ENCODE results near the gene MPPED1.

The MPPED1 gene

GRCh38 chr22:43482318-43482625 lies 70.5 kb downstream of the MPPED1 start:
- no peak overlapping the region for H3K9ac ChIP-seq (ENCODE audit: low read length)
- H3K27me3 ChIP-seq (ENCODE audit: control insufficient read depth, insufficient read depth, low read length) = no peaks in the 10 kb centered on the region
- no peaks in the 10 kb centered on the region for H3K4me1 ChIP-seq (ENCODE audit: control insufficient read depth, insufficient read depth, low read length)
- H3K27ac ChIP-seq (ENCODE audit: low read depth, low read length) = no peak overlapping the region
- no peaks in the 10 kb centered on the region for H3K36me3 ChIP-seq (ENCODE audit: control insufficient read depth, insufficient read depth, low read length)
- H3K4me3 ChIP-seq (ENCODE audit: low read length) = no peak overlapping the region

GRCh38 chr22:43483266-43483665 lies 71.5 kb downstream of the MPPED1 start:
- H3K9ac ChIP-seq (ENCODE audit: low read length) = no peak overlapping the region
- H3K36me3 ChIP-seq (ENCODE audit: control insufficient read depth, insufficient read depth, low read length) = no peaks in the 10 kb centered on the region
- H3K27ac ChIP-seq (ENCODE audit: low read depth, low read length) = no peak overlapping the region
- no peaks in the 10 kb centered on the region for H3K27me3 ChIP-seq (ENCODE audit: control insufficient read depth, insufficient read depth, low read length)
- H3K4me1 ChIP-seq (ENCODE audit: control insufficient read depth, insufficient read depth, low read length) = no peaks in the 10 kb centered on the region
- H3K4me3 ChIP-seq (ENCODE audit: low read length) = no peak overlapping the region

GRCh38 chr22:43483669-43484068 lies 71.9 kb downstream of the MPPED1 start:
- Histone ChIP-seq H3K36me3 (ENCODE audit: control insufficient read depth, insufficient read depth, low read length) (no peaks in the 10 kb centered on the region), H3K4me3 (ENCODE audit: low read length) (no peak overlapping the region), H3K9ac (ENCODE audit: low read length) (no peak overlapping the region), H3K27me3 (ENCODE audit: control insufficient read depth, insufficient read depth, low read length) (no peaks in the 10 kb centered on the region), H3K27ac (ENCODE audit: low read depth, low read length) (no peak overlapping the region), H3K4me1 (ENCODE audit: control insufficient read depth, insufficient read depth, low read length) (no peaks in the 10 kb centered on the region)

GRCh38 chr22:43484227-43484626 lies 72.4 kb downstream of the MPPED1 start:
- no peaks in the 10 kb centered on the region for H3K4me1 ChIP-seq (ENCODE audit: control insufficient read depth, insufficient read depth, low read length)
- no peak overlapping the region for H3K4me3 ChIP-seq (ENCODE audit: low read length)
- H3K27ac ChIP-seq (ENCODE audit: low read depth, low read length) = no peak overlapping the region
- no peaks in the 10 kb centered on the region for H3K36me3 ChIP-seq (ENCODE audit: control insufficient read depth, insufficient read depth, low read length)
- H3K9ac ChIP-seq (ENCODE audit: low read length) = no peak overlapping the region
- H3K27me3 ChIP-seq (ENCODE audit: control insufficient read depth, insufficient read depth, low read length) = no peaks in the 10 kb centered on the region

- Histone ChIP-seq H3K4me1 (ENCODE audit: control insufficient read depth, insufficient read depth, low read length) (no peaks in the 10 kb centered on the region), H3K36me3 (ENCODE audit: control insufficient read depth, insufficient read depth, low read length) (no peaks in the 10 kb centered on the region), H3K4me3 (ENCODE audit: low read length) (no peak overlapping the region), H3K27me3 (ENCODE audit: control insufficient read depth, insufficient read depth, low read length) (no peaks in the 10 kb centered on the region), H3K9ac (ENCODE audit: low read length) (no peak overlapping the region), H3K27ac (ENCODE audit: low read depth, low read length) (no peak overlapping the region)
Measured at GRCh38 chr22:43485502-43486089, 73.8 kb downstream of the MPPED1 start.

- no peaks in the 10 kb centered on the region for H3K36me3 ChIP-seq (ENCODE audit: control insufficient read depth, insufficient read depth, low read length)
- no peaks in the 10 kb centered on the region for H3K27me3 ChIP-seq (ENCODE audit: control insufficient read depth, insufficient read depth, low read length)
- H3K4me3 ChIP-seq (ENCODE audit: low read length) = no peak overlapping the region
- H3K9ac ChIP-seq (ENCODE audit: low read length) = no peak overlapping the region
- H3K4me1 ChIP-seq (ENCODE audit: control insufficient read depth, insufficient read depth, low read length) = no peaks in the 10 kb centered on the region
- H3K27ac ChIP-seq (ENCODE audit: low read depth, low read length) = no peak overlapping the region
Measured at GRCh38 chr22:43487311-43488030, 75.7 kb downstream of the MPPED1 start.

- Histone ChIP-seq H3K27ac (ENCODE audit: low read depth, low read length) (no peak overlapping the region), H3K27me3 (ENCODE audit: control insufficient read depth, insufficient read depth, low read length) (no peaks in the 10 kb centered on the region), H3K4me1 (ENCODE audit: control insufficient read depth, insufficient read depth, low read length) (no peaks in the 10 kb centered on the region), H3K36me3 (ENCODE audit: control insufficient read depth, insufficient read depth, low read length) (no peaks in the 10 kb centered on the region), H3K4me3 (ENCODE audit: low read length) (no peak overlapping the region), H3K9ac (ENCODE audit: low read length) (no peak overlapping the region)
Measured at GRCh38 chr22:43488031-43488866, 76.4 kb downstream of the MPPED1 start.

GRCh38 chr22:43488937-43489336 lies 77.1 kb downstream of the MPPED1 start:
- no peaks in the 10 kb centered on the region for H3K27me3 ChIP-seq (ENCODE audit: control insufficient read depth, insufficient read depth, low read length)
- no peak overlapping the region for H3K27ac ChIP-seq (ENCODE audit: low read depth, low read length)
- H3K36me3 ChIP-seq (ENCODE audit: control insufficient read depth, insufficient read depth, low read length) = no peaks in the 10 kb centered on the region
- no peak overlapping the region for H3K9ac ChIP-seq (ENCODE audit: low read length)
- H3K4me1 ChIP-seq (ENCODE audit: control insufficient read depth, insufficient read depth, low read length) = no peaks in the 10 kb centered on the region
- H3K4me3 ChIP-seq (ENCODE audit: low read length) = no peak overlapping the region

GRCh38 chr22:43490311-43490710 lies 78.5 kb downstream of the MPPED1 start:
- no peak overlapping the region for H3K9ac ChIP-seq (ENCODE audit: low read length)
- H3K4me1 ChIP-seq (ENCODE audit: control insufficient read depth, insufficient read depth, low read length) = no peaks in the 10 kb centered on the region
- H3K27me3 ChIP-seq (ENCODE audit: control insufficient read depth, insufficient read depth, low read length) = no peaks in the 10 kb centered on the region
- no peaks in the 10 kb centered on the region for H3K36me3 ChIP-seq (ENCODE audit: control insufficient read depth, insufficient read depth, low read length)
- H3K27ac ChIP-seq (ENCODE audit: low read depth, low read length) = no peak overlapping the region
- H3K4me3 ChIP-seq (ENCODE audit: low read length) = no peak overlapping the region

- H3K27ac ChIP-seq (ENCODE audit: low read depth, low read length) = no peak overlapping the region
- H3K27me3 ChIP-seq (ENCODE audit: control insufficient read depth, insufficient read depth, low read length) = no peaks in the 10 kb centered on the region
- no peaks in the 10 kb centered on the region for H3K4me1 ChIP-seq (ENCODE audit: control insufficient read depth, insufficient read depth, low read length)
- no peaks in the 10 kb centered on the region for H3K36me3 ChIP-seq (ENCODE audit: control insufficient read depth, insufficient read depth, low read length)
- no peak overlapping the region for H3K9ac ChIP-seq (ENCODE audit: low read length)
- no peak overlapping the region for H3K4me3 ChIP-seq (ENCODE audit: low read length)
Measured at GRCh38 chr22:43491177-43491576, 79.4 kb downstream of the MPPED1 start.

- H3K27me3 ChIP-seq (ENCODE audit: control insufficient read depth, insufficient read depth, low read length) = no peaks in the 10 kb centered on the region
- H3K9ac ChIP-seq (ENCODE audit: low read length) = no peak overlapping the region
- no peak overlapping the region for H3K4me3 ChIP-seq (ENCODE audit: low read length)
- no peaks in the 10 kb centered on the region for H3K36me3 ChIP-seq (ENCODE audit: control insufficient read depth, insufficient read depth, low read length)
- H3K4me1 ChIP-seq (ENCODE audit: control insufficient read depth, insufficient read depth, low read length) = no peaks in the 10 kb centered on the region
- H3K27ac ChIP-seq (ENCODE audit: low read depth, low read length) = no peak overlapping the region
Measured at GRCh38 chr22:43491737-43492136, 79.9 kb downstream of the MPPED1 start.

GRCh38 chr22:43493297-43493696 lies 81.5 kb downstream of the MPPED1 start:
- Histone ChIP-seq H3K36me3 (ENCODE audit: control insufficient read depth, insufficient read depth, low read length) (no peaks in the 10 kb centered on the region), H3K27me3 (ENCODE audit: control insufficient read depth, insufficient read depth, low read length) (no peaks in the 10 kb centered on the region), H3K27ac (ENCODE audit: low read depth, low read length) (no peak overlapping the region), H3K4me3 (ENCODE audit: low read length) (no peak overlapping the region), H3K9ac (ENCODE audit: low read length) (no peak overlapping the region), H3K4me1 (ENCODE audit: control insufficient read depth, insufficient read depth, low read length) (no peaks in the 10 kb centered on the region)

Data from rectal smooth muscle tissue (tissue), 1 donor.